H9 (cell line): Measurements from ENCODE around the gene IFI35. TPM values are rescaled to one million over a fixed set of nuclear protein-coding genes. Genes with fewer than 3 reads are reported as not detected.

Experiments used
- DNase-seq: peaks from one replicate; pipeline ENCODE4 v3.0.0-alpha.2; 2017
- H2AFZ ChIP-seq: one replicate; pipeline ENCODE4 v1.6.1; 2013; ENCODE audit warnings: mild to moderate bottlenecking, low read length, control low read depth, moderate library complexity
- H2AK5ac ChIP-seq: 2 replicates; pipeline ENCODE4 v1.6.1; 2013; ENCODE audit warnings: low read length, control low read depth, mixed read lengths; ENCODE audit not compliant: insufficient read length
- H2BK120ac ChIP-seq: one replicate; pipeline ENCODE4 v1.6.1; 2013; ENCODE audit warnings: low read depth, mild to moderate bottlenecking, low read length, control low read depth, inconsistent platforms; ENCODE audit not compliant: poor library complexity, severe bottlenecking
- H2BK12ac ChIP-seq: 2 replicates; pipeline ENCODE4 v1.6.1; 2013; ENCODE audit warnings: low read length, control low read depth, mixed read lengths, low read depth; ENCODE audit not compliant: insufficient read length
- H2BK15ac ChIP-seq: 2 replicates; pipeline ENCODE4 v1.6.1; 2013; ENCODE audit warnings: low read depth, low read length, control low read depth
- H2BK20ac ChIP-seq: one replicate; pipeline ENCODE4 v1.6.1; 2013; ENCODE audit warnings: low read depth, mild to moderate bottlenecking, low read length, control low read depth, inconsistent platforms; ENCODE audit not compliant: poor library complexity, severe bottlenecking
- H2BK5ac ChIP-seq: 2 replicates; pipeline ENCODE4 v1.6.1; 2013; ENCODE audit warnings: low read length, control low read depth, mixed read lengths; ENCODE audit not compliant: insufficient read length
- H3K14ac ChIP-seq: 2 replicates; pipeline ENCODE4 v1.6.1; 2013; ENCODE audit warnings: low read length, control low read depth; ENCODE audit not compliant: insufficient read depth
- H3K18ac ChIP-seq: 2 replicates; pipeline ENCODE4 v1.6.1; 2013; ENCODE audit warnings: low read depth, mild to moderate bottlenecking, mixed read lengths, low read length, control low read depth; ENCODE audit not compliant: insufficient read length
- H3K23ac ChIP-seq: 2 replicates; pipeline ENCODE4 v1.6.1; 2013; ENCODE audit warnings: low read length, control low read depth, mixed read lengths, low read depth; ENCODE audit not compliant: insufficient read length
- H3K23me2 ChIP-seq: 2 replicates; pipeline ENCODE4 v1.6.1; 2013; ENCODE audit warnings: low read depth, mild to moderate bottlenecking, mixed read lengths, low read length, control low read depth; ENCODE audit not compliant: insufficient read length, poor library complexity, severe bottlenecking
- H3K27ac ChIP-seq: 2 replicates; pipeline ENCODE4 v1.5.1; 2013; ENCODE audit warnings: low read length, control low read depth, mixed read lengths, low read depth; ENCODE audit not compliant: insufficient read length
- H3K27me3 ChIP-seq: 2 replicates; pipeline ENCODE4 v1.6.1; 2013; ENCODE audit warnings: low read length, control low read depth, inconsistent platforms; ENCODE audit not compliant: insufficient read depth
- H3K4ac ChIP-seq: 2 replicates; pipeline ENCODE4 v1.6.1; 2013; ENCODE audit warnings: low read depth, mild to moderate bottlenecking, control low read depth, inconsistent platforms, low read length, moderate library complexity
- H3K4me1 ChIP-seq: 2 replicates; pipeline ENCODE4 v1.6.1; 2013; ENCODE audit warnings: low read length, control low read depth, inconsistent platforms; ENCODE audit not compliant: insufficient read depth
- H3K4me2 ChIP-seq: 2 replicates; pipeline ENCODE4 v1.6.1; 2013; ENCODE audit warnings: low read length, control low read depth, mixed read lengths; ENCODE audit not compliant: insufficient read length, insufficient read depth
- H3K56ac ChIP-seq: 2 replicates; pipeline ENCODE4 v1.6.1; 2013; ENCODE audit warnings: low read depth, mild to moderate bottlenecking, mixed read lengths, low read length, control low read depth; ENCODE audit not compliant: insufficient read length
- H3K79me1 ChIP-seq: 2 replicates; pipeline ENCODE4 v1.6.1; 2013; ENCODE audit warnings: low read depth, mild to moderate bottlenecking, moderate library complexity, low read length, control low read depth, inconsistent platforms; ENCODE audit not compliant: insufficient read depth, poor library complexity, severe bottlenecking
- H3K79me2 ChIP-seq: 2 replicates; pipeline ENCODE4 v1.6.1; 2013; ENCODE audit warnings: low read length, control low read depth, inconsistent platforms; ENCODE audit not compliant: insufficient read depth
- H3K9ac ChIP-seq: 2 replicates; pipeline ENCODE4 v1.6.1; 2013; ENCODE audit warnings: low read length, control low read depth, mixed read lengths; ENCODE audit not compliant: insufficient read length; ENCODE audit errors: extremely low read depth
- H3K9me3 ChIP-seq: one replicate; pipeline ENCODE4 v1.6.1; 2013; ENCODE audit warnings: low read depth, low read length, inconsistent platforms; ENCODE audit not compliant: control insufficient read depth
- H3T11ph ChIP-seq: one replicate; pipeline ENCODE4 v1.6.1; 2013; ENCODE audit warnings: mild to moderate bottlenecking, low read length, control low read depth, inconsistent platforms
- H4K20me1 ChIP-seq: one replicate; pipeline ENCODE4 v1.6.1; 2013; ENCODE audit not compliant: control insufficient read depth, insufficient read length, insufficient read depth
- H4K5ac ChIP-seq: 2 replicates; pipeline ENCODE4 v1.6.1; 2013; ENCODE audit warnings: low read depth, mild to moderate bottlenecking, mixed read lengths, low read length, control low read depth; ENCODE audit not compliant: insufficient read length
- H4K8ac ChIP-seq: replicated peaks from 2 replicates; pipeline ENCODE4 v1.6.1; 2013; ENCODE audit warnings: low read length, control low read depth, mixed read lengths, low read depth; ENCODE audit not compliant: insufficient read length
- H4K91ac ChIP-seq: 2 replicates; pipeline ENCODE4 v1.6.1; 2013; ENCODE audit warnings: low read depth, mild to moderate bottlenecking, moderate library complexity, mixed read lengths, low read length, control low read depth; ENCODE audit not compliant: insufficient read length
- H3K27ac Mint-ChIP-seq, 3 experiments: 2 replicates in 2 of 3; 3 replicates in 1 of 3; pipeline ENCODE4 v1.8.0; 2020 to 2021; ENCODE audit warnings: mixed read lengths in 3 of 3, mild to moderate bottlenecking in 1 of 3, moderate library complexity in 1 of 3
- H3K27me3 Mint-ChIP-seq: 2 replicates; pipeline ENCODE4 v1.8.0; 2021; ENCODE audit warnings: low read depth, mild to moderate bottlenecking, moderate library complexity, mixed read lengths
- H3K36me3 Mint-ChIP-seq, 3 experiments: 2 replicates in 2 of 3; 3 replicates in 1 of 3; pipeline ENCODE4 v1.8.0; 2020 to 2021; ENCODE audit warnings: low read depth in 3 of 3, mixed read lengths in 3 of 3; ENCODE audit not compliant: insufficient read depth in 1 of 3
- H3K4me1 Mint-ChIP-seq, 2 experiments: 2 replicates each; pipeline ENCODE4 v1.8.0; 2020; ENCODE audit warnings: mixed read lengths in 2 of 2
- H3K4me3 Mint-ChIP-seq, 2 experiments: 2 replicates in 1 of 2; 3 replicates in 1 of 2; pipeline ENCODE4 v1.8.0; 2020 to 2021; ENCODE audit warnings: mild to moderate bottlenecking in 2 of 2, mixed read lengths in 2 of 2, moderate library complexity in 1 of 2
- H3K9me3 Mint-ChIP-seq, 2 experiments: 2 replicates in 1 of 2; 3 replicates in 1 of 2; pipeline ENCODE4 v1.8.0; 2020; ENCODE audit warnings: mild to moderate bottlenecking in 2 of 2, mixed read lengths in 2 of 2, moderate library complexity in 1 of 2
- CTCF ChIP-seq: fragments of 200-600 bp; sonication (generic); conservative IDR thresholded peaks from 3 replicates; pipeline ENCODE4 v1.8.0; 2021; ENCODE audit warnings: antibody characterized with exemption, mild to moderate bottlenecking
- WGBS: extraction: QIAGEN DNeasy Blood & Tissue Kit; methylation state at CpG from one replicate; pipeline ENCODE4 v1.1.7; 2013; ENCODE audit warnings: missing lambda C conversion rate, low lambda C conversion rate, mixed read lengths; ENCODE audit not compliant: insufficient read length; ENCODE audit errors: extremely low coverage; 5-methylcytosine and 5-hydroxymethylcytosine counted together
- total RNA-seq: library from RNA; stranded (reverse); gene quantifications from 2 replicates; pipeline ENCODE4 v1.2.1, GENCODE V29; 2021

Gene IFI35
- total RNA-seq, 1 experiment from 2014 or later, result 4.2 TPM

- H3K56ac ChIP-seq, result no peak overlapping the region
- H3K14ac ChIP-seq, result no peak overlapping the region
- H3K4me1 ChIP-seq, result no peaks in the 10 kb centered on the region
- H4K91ac ChIP-seq, result no peak overlapping the region
- H3K4me1 Mint-ChIP-seq, result peaks cover 4 to 7% of the 10 kb centered on the region in 2 experiments; a peak in 2 of 4 replicates
- no peaks in the 10 kb centered on the region for H3K79me1 ChIP-seq
- H2AFZ ChIP-seq, result no peak overlapping the region
- no peak overlapping the region for H2AK5ac ChIP-seq
- no peak overlapping the region for H3K4me3 Mint-ChIP-seq
- peaks cover 24 to 55% (median 53%) of the 10 kb centered on the region in 3 experiments for H3K36me3 Mint-ChIP-seq
- no peaks in the 10 kb centered on the region for H4K20me1 ChIP-seq
- no peak overlapping the region for H3K23ac ChIP-seq
- WGBS, result no CpG with 5 or more reads among the region's 7 CpGs
- H3K9me3 Mint-ChIP-seq, result no peaks in the 10 kb centered on the region
- no peak overlapping the region for H3K9ac ChIP-seq
- no peak overlapping the region for H3K18ac ChIP-seq
- H2BK12ac ChIP-seq, result no peak overlapping the region
- TF ChIP-seq CTCF, result no peak
- H2BK20ac ChIP-seq, result no peak overlapping the region
- no peaks in the 10 kb centered on the region for H3K79me2 ChIP-seq
- H3K27ac Mint-ChIP-seq, result no peak overlapping the region
- no peak overlapping the region for H2BK120ac ChIP-seq
- H3K9me3 ChIP-seq, result no peaks in the 10 kb centered on the region
- no peak overlapping the region for H3T11ph ChIP-seq
- no peak overlapping the region for H3K27ac ChIP-seq
- H4K8ac ChIP-seq, result no peak overlapping the region
- H3K27me3 Mint-ChIP-seq, result no peaks in the 10 kb centered on the region
- no peak overlapping the region for H2BK15ac ChIP-seq
- no peak overlapping the region for H3K4me2 ChIP-seq
- H3K4ac ChIP-seq, result no peak overlapping the region
- no peak overlapping the region for H2BK5ac ChIP-seq
- no peaks in the 10 kb centered on the region for H3K23me2 ChIP-seq
- no peaks in the 10 kb centered on the region for H3K27me3 ChIP-seq
- DNase-seq, result no peak
- H4K5ac ChIP-seq, result no peak overlapping the region
Measured at GRCh38 chr17:43056051-43056450, 49.5 kb downstream of the IFI35 start.
